ENCODE results near the gene OR8S1.
"Not testable (repeated sequence)": the region's sequence is repeated elsewhere in the genome, so short reads cannot be mapped to it uniquely, and the experiment has no call there.

OR8S1 gene

DNA sequence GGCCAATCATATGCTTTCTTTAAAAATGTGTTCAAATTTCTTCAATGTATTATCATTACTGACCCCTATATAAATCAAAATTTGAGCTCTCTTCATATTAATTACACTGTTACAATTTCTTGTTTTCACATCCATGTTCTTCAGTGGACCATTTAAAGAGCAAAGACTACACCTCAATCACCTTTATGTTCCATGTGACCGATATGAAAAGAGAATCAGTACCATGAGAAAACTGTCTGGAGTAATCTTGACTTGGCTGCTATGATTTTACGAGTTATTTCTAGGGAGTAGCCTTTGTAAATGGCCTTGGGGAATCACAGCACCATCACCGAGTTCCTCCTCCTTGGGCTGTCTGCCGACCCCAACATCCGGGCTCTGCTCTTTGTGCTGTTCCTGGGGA is at the start of gene OR8S1:
Gene OR8S1, plus strand, starts transcription at position 301 of the 400 bp plus-strand sequence. Its CDS starts 0 bp downstream, at position 301.
- Mint-ChIP-seq H3K4me3 (no peak within 1 kb of the TSS), H3K9me3 (no peaks in the 10 kb centered on the region), H3K27me3 (peaks cover 3% of the 10 kb centered on the region), H3K4me1 (ENCODE audit: low read depth) (peaks cover 11% of the 10 kb centered on the region), H3K27ac (peak within 1 kb of the TSS; percentile 59), H3K36me3 (ENCODE audit: low read depth) (no peaks in the 10 kb centered on the region)

- H3K36me3 Mint-ChIP-seq (ENCODE audit: low read depth) = no peaks in the 10 kb centered on the region
- peaks cover 22% of the 10 kb centered on the region for H3K27me3 Mint-ChIP-seq
- H3K4me3 Mint-ChIP-seq = no peak within 1 kb of the TSS
- peaks cover 4% of the 10 kb centered on the region for H3K9me3 Mint-ChIP-seq
- H3K27ac Mint-ChIP-seq = no peak within 1 kb of the TSS
- no peaks in the 10 kb centered on the region for H3K4me1 Mint-ChIP-seq (ENCODE audit: low read depth)
Observed at GRCh38 chr12:48482198-48482597, 43.2 kb upstream of the OR8S1 start, which contains the start of gene C12orf54. Gene C12orf54, plus strand, starts transcription at chr12:48482498. Its CDS starts 799 bp downstream, at chr12:48483297.

GRCh38 chr12:48482930-48483329 is 42.5 kb upstream of the OR8S1 start:
- H3K4me1 Mint-ChIP-seq (ENCODE audit: low read depth) = no peaks in the 10 kb centered on the region
- no peak overlapping the region for H3K4me3 Mint-ChIP-seq
- peaks cover 22% of the 10 kb centered on the region for H3K27me3 Mint-ChIP-seq
- H3K36me3 Mint-ChIP-seq (ENCODE audit: low read depth) = no peaks in the 10 kb centered on the region
- H3K9me3 Mint-ChIP-seq = peaks cover 4% of the 10 kb centered on the region
- no peak overlapping the region for H3K27ac Mint-ChIP-seq

DNA sequence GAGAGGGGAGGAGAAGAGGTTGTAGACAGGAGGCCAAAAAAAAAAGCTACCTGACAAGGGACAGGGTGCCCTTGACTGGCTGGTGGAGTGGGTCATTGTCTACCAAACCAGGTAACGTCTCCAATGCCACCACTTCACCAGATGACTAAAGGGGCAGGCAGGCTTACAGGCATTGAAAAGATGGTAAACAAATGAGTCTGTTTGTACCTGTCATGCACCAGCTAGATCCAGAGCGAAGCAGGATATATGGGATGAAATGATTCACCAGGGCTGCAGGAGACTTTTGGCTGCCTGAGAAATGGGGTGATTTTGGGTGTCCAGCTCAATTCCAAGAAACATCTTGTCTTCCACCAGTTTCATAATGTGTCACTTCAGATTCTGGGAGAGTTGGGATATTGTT is 39.2 kb upstream of the OR8S1 start:
- Mint-ChIP-seq H3K4me1 (ENCODE audit: low read depth) (no peaks in the 10 kb centered on the region), H3K36me3 (ENCODE audit: low read depth) (no peaks in the 10 kb centered on the region), H3K9me3 (no peaks in the 10 kb centered on the region), H3K27ac (no peak overlapping the region), H3K27me3 (peaks cover 26% of the 10 kb centered on the region), H3K4me3 (no peak overlapping the region)

DNA sequence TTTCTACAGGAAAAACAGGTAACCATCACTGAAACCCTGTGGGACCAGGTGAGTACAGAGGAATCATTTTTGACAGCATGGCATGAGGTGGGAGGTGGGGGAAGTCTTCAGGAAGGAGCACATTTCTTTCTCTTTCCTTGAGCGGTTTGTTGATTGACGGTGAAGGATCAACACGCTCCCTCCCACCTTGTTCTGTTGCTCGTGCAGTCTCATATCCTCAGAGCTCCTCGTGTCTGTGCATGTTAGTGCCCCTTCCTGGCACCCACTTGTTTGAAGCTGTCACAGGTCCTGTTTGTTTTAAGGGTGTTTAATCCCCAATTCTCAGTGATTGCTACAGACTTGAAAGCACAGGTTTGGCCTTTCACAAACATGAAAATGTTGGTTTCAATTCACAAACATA is 38.8 kb upstream of the OR8S1 start:
- no peaks in the 10 kb centered on the region for H3K36me3 Mint-ChIP-seq (ENCODE audit: low read depth)
- peaks cover 26% of the 10 kb centered on the region for H3K27me3 Mint-ChIP-seq
- H3K9me3 Mint-ChIP-seq = no peaks in the 10 kb centered on the region
- H3K4me3 Mint-ChIP-seq = no peak overlapping the region
- H3K4me1 Mint-ChIP-seq (ENCODE audit: low read depth) = no peaks in the 10 kb centered on the region
- no peak overlapping the region for H3K27ac Mint-ChIP-seq

DNA sequence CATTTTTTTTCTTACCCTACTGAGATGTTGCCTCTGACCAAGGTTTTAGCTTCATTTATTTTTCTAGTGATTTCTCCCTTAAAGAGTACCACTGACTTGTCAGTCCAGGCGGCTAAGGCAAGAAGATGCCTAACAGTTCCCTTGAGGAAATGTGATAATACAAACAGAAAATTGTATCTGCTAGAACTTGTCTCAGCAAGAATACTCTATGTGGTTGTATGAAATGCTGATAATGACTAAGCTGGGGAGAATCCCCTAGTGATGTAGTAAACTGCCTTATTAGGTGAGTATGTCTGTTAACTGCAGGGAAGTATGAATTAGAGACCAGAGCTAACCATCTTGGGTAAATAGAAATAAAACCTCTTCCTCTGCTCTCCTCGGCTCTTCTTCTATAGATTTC is 36.4 kb upstream of the OR8S1 start:
- H3K4me3 Mint-ChIP-seq = no peak overlapping the region
- no peaks in the 10 kb centered on the region for H3K9me3 Mint-ChIP-seq
- H3K27ac Mint-ChIP-seq = no peak overlapping the region
- H3K27me3 Mint-ChIP-seq = peaks cover 20% of the 10 kb centered on the region
- H3K36me3 Mint-ChIP-seq (ENCODE audit: low read depth) = no peaks in the 10 kb centered on the region
- H3K4me1 Mint-ChIP-seq (ENCODE audit: low read depth) = no peaks in the 10 kb centered on the region

GRCh38 chr12:48489456-48489855 is 36.0 kb upstream of the OR8S1 start:
- H3K27ac Mint-ChIP-seq; H3K4me1 Mint-ChIP-seq (ENCODE audit: low read depth); H3K36me3 Mint-ChIP-seq (ENCODE audit: low read depth); H3K4me3 Mint-ChIP-seq; H3K9me3 Mint-ChIP-seq: not testable (repeated sequence)
- H3K27me3 Mint-ChIP-seq = peaks cover 20% of the 10 kb centered on the region

DNA sequence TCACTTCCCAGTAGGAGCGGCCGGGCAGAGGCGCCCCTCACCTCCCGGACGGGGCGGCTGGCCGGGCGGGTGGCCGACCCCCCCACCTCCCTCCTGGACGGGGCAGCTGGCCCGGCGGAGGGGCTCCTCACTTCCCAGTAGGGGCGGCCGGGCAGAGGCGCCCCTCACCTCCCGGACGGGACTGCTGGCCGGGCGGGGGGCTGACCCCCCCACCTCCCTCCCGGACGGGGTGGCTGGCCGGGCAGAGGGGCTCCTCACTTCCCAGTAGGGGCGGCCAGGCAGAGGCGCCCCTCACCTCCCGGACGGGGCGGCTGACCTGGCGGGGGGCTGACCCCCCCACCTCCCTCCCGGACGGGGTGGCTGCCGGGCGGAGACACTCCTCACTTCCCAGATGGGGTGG is 25.2 kb upstream of the OR8S1 start:
- not testable (repeated sequence) for H3K9me3 Mint-ChIP-seq; H3K36me3 Mint-ChIP-seq (ENCODE audit: low read depth); H3K4me1 Mint-ChIP-seq (ENCODE audit: low read depth); H3K4me3 Mint-ChIP-seq; H3K27ac Mint-ChIP-seq
- H3K27me3 Mint-ChIP-seq = peaks cover 18% of the 10 kb centered on the region

DNA sequence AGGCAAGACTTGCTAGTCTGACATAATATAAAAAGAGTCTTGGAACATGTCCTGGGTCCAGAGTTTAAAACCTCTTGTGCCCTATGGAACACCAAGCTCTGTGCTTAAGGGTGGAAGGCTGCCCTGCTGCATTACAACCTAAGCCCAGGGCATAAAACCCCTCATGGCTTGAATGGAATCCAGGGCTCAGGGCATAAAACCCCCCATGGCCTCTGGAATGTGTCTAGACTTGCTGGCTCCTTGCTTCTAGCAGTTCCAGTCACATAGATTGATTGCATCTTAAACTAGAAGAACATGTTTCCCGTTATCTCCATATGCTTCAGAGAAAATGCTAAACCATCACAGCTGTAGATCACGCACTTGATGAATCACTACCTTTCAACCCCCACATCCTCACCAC is 18.6 kb upstream of the OR8S1 start:
- not testable (repeated sequence) for H3K27ac Mint-ChIP-seq; H3K36me3 Mint-ChIP-seq (ENCODE audit: low read depth); H3K4me1 Mint-ChIP-seq (ENCODE audit: low read depth); H3K9me3 Mint-ChIP-seq; H3K4me3 Mint-ChIP-seq
- H3K27me3 Mint-ChIP-seq = peaks cover 40% of the 10 kb centered on the region

DNA sequence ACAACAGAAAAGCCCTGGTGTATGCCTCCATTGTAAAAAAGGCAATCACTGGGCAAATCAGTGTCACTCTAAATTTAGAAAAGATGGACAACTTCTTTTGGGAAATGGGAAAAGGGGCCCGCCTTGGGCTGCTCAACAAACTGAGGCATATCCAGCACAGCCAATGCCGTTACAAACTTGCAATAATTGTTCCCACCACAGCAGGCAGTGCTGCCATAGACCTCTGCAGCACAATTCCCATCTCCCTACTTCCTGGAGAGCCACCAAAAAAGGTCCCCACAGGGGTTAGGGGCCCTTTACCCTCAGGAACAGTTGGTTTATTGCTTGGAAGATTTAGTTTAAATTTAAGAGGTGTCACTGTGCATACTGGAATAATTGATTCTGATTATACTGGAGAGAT is 16.4 kb upstream of the OR8S1 start:
- Mint-ChIP-seq H3K27ac (no peak overlapping the region), H3K4me3 (no peak overlapping the region), H3K27me3 (peaks cover 33% of the 10 kb centered on the region), H3K36me3 (ENCODE audit: low read depth) (no peaks in the 10 kb centered on the region), H3K4me1 (ENCODE audit: low read depth) (peaks cover 21% of the 10 kb centered on the region), H3K9me3 (peaks cover 4% of the 10 kb centered on the region)

- Mint-ChIP-seq H3K4me1 (ENCODE audit: low read depth) (peaks cover 27% of the 10 kb centered on the region), H3K36me3 (ENCODE audit: low read depth) (no peaks in the 10 kb centered on the region), H3K27me3 (peaks cover 27% of the 10 kb centered on the region), H3K4me3 (no peak overlapping the region), H3K27ac (no peak overlapping the region), H3K9me3 (peaks cover 7% of the 10 kb centered on the region)
Observed at GRCh38 chr12:48510111-48510510, 15.3 kb upstream of the OR8S1 start.

GRCh38 chr12:48512855-48513254 is 12.6 kb upstream of the OR8S1 start:
- H3K27ac Mint-ChIP-seq = peak overlapping the region; percentile 90
- H3K4me3 Mint-ChIP-seq = peak overlapping the region; percentile 59
- H3K27me3 Mint-ChIP-seq = peaks cover 14% of the 10 kb centered on the region
- no peaks in the 10 kb centered on the region for H3K36me3 Mint-ChIP-seq (ENCODE audit: low read depth)
- H3K4me1 Mint-ChIP-seq (ENCODE audit: low read depth) = peaks cover 28% of the 10 kb centered on the region
- peaks cover 8% of the 10 kb centered on the region for H3K9me3 Mint-ChIP-seq

DNA sequence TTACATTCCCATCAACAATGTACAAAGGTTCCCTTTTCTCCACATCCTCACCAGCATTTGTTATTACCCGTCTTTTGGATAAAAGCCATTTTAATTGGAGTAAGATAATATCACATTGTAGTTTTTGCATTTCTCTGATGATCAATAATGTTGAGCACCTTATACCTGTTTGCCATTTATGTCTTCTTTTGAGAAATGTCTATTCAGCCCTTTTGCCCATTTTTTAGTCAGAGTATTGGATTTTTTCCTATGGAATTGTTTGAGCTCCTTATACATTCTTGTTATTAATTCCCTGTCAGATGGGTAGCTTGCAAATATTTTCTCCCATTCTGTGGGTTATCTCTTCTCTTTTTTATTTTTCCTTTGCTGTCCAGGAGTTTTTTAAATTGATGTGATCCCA is 10.7 kb upstream of the OR8S1 start:
- peaks cover 14% of the 10 kb centered on the region for H3K27me3 Mint-ChIP-seq
- H3K27ac Mint-ChIP-seq = no peak overlapping the region
- H3K4me3 Mint-ChIP-seq = no peak overlapping the region
- peaks cover 28% of the 10 kb centered on the region for H3K4me1 Mint-ChIP-seq (ENCODE audit: low read depth)
- no peaks in the 10 kb centered on the region for H3K36me3 Mint-ChIP-seq (ENCODE audit: low read depth)
- H3K9me3 Mint-ChIP-seq = peaks cover 8% of the 10 kb centered on the region

- not testable (repeated sequence) for H3K27ac Mint-ChIP-seq, H3K9me3 Mint-ChIP-seq
Observed at GRCh38 chr12:48520381-48520780, 5.1 kb upstream of the OR8S1 start.

GRCh38 chr12:48527891-48528670 is 2.6 kb downstream of the OR8S1 start:
- Mint-ChIP-seq H3K27ac (no peak overlapping the region), H3K27me3 (peaks cover 3% of the 10 kb centered on the region), H3K9me3 (no peaks in the 10 kb centered on the region), H3K4me1 (ENCODE audit: low read depth) (peaks cover 29% of the 10 kb centered on the region), H3K4me3 (no peak overlapping the region), H3K36me3 (ENCODE audit: low read depth) (no peaks in the 10 kb centered on the region)

More at GRCh38 chr12:48520381-48520780, 5.1 kb upstream of the OR8S1 start:
- H3K4me1 Mint-ChIP-seq (ENCODE audit: low read depth); H3K27me3 Mint-ChIP-seq; H3K4me3 Mint-ChIP-seq; H3K36me3 Mint-ChIP-seq (ENCODE audit: low read depth): not testable (repeated sequence)

DNA sequence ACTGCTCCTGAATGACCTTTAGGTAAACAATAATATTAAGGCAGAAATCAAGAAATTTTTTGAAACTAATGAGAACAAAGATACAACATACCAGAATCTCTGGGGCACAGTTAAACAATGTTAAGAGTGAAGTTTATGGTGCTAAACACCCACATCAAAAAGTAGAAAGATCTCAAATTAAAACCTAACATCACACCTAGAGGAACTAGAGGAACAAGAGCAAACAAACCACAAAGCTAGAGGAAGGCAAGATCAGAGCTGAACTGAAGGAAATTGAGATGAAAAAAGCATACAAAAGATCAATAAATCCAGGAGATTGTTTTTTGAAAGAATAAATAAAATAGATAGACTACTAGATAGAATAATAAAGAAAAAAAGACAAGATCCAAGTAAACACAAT is 7.2 kb downstream of the OR8S1 start:
- no peaks in the 10 kb centered on the region for H3K36me3 Mint-ChIP-seq (ENCODE audit: low read depth)
- no peak overlapping the region for H3K4me3 Mint-ChIP-seq
- H3K27ac Mint-ChIP-seq = no peak overlapping the region
- no peaks in the 10 kb centered on the region for H3K27me3 Mint-ChIP-seq
- H3K9me3 Mint-ChIP-seq = peaks cover 3% of the 10 kb centered on the region
- peaks cover 22% of the 10 kb centered on the region for H3K4me1 Mint-ChIP-seq (ENCODE audit: low read depth)
